HuH-7.5 (cell line): Measurements from ENCODE around the gene PAK1.

Experiments
- DNase-seq: peaks from one replicate; pipeline ENCODE4 v3.0.0; 2011; ENCODE audit warnings: low spot score

The PAK1 gene

GRCh38 chr11:77435972-77436371, 37.9 kb downstream of the PAK1 start:
- no peak for DNase-seq

DNA sequence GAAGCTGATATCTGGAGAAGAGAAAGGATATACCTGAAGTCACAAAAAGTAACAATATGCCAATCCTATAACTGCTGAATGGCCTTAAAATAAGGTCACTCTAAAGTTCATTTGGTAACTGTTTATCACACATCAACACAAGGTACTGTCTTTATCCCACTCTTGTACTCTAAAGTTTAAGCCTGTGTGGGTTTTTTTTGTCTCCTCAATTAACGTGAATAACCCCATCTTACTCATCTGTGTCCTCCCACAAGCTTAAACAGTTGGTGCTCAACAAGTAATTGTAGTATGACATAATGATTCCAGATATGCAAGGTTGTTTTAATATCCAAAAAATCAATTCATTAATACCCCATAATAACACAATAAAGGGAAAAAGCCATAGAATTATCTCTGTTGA, 42.1 kb downstream of the PAK1 start:
- DNase-seq = no peak

GRCh38 chr11:77428598-77428997, 45.3 kb downstream of the PAK1 start:
- no peak for DNase-seq

- DNase-seq = no peak
These were observed 48.5 kb downstream of the PAK1 start for GRCh38 chr11:77425346-77425745.

GRCh38 chr11:77424644-77425043, 49.2 kb downstream of the PAK1 start:
- no peak for DNase-seq

GRCh38 chr11:77423624-77424023, 50.3 kb downstream of the PAK1 start:
- no peak for DNase-seq

DNA sequence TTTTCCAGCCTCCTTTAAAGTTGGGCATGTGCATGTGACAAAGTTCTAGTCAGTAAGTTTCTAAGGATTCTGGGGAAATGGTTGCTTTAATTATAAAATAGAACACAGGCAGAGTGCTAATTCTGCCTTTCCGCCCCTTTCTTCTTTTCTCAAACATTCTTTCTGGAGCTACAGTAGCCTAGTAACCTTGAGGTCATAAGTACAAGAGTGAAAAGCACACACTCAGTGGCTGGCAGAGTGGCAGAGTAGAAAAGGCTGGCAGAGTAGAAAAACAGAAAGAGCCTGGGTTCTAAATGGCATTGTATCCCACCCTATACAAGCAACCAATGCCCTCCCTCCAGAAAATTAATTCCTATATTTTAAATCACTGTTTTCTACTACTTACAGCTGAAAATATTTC, 51.2 kb downstream of the PAK1 start:
- DNase-seq = no peak

DNA sequence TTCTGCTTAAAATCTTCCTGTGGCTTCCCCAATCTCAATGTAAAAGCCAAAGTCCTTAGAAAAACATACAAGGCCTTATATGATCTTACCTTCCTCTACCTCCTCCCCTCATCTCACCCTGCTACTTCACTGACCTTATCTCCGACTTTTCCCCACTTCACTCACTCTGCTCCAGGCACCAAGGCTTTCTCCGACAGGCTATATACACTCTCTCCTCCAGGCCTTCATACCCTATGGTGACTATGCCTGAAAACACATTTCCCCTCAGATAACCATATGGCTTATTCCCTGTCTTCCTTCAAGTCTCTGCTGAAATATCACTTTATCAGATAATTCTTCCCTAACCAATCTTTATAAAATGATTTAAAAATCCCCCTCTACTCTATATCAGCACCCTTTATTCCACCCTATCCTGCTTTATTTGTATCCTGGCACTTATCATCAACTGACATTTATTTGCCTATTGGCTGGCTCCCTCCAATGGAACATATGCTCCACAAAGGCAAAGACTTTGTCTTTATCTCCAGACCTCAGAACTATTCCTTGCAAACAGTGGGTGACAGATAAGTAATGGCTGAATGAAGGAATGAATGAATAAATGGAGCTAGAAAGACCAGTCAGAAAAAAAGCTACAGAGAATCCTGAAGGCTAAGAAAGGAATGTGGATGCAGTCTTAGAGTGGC, 52.7 kb downstream of the PAK1 start:
- DNase-seq = no peak

DNA sequence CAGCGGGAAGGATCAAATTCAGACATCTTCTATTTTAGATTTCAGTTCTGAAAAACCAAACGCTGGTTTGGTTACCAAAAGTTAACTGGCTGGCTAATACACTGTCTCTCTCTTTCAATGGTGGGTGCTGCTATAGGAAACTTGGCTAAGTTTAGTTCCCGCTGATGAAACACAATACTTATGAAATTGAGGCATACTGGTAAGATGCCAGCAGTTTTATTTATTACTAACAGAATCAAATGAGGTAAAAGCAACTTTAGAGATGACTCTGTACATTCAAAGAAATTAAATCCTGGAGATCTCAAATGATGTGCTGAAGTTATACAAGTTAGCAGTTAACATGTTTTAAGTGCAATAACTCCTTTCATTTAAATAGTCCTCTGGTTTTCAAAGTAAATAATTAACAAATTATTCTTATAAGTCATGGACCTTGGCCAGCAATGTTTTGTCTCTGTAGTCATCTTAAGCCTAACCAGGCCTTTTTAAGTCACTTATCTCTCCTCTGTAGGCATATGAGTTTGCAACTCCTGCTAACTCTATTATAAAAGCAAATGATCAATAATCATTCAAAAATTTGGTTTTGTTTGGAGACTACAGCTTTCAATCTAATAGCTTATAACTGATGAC, 54.8 kb downstream of the PAK1 start:
- no peak for DNase-seq

DNA sequence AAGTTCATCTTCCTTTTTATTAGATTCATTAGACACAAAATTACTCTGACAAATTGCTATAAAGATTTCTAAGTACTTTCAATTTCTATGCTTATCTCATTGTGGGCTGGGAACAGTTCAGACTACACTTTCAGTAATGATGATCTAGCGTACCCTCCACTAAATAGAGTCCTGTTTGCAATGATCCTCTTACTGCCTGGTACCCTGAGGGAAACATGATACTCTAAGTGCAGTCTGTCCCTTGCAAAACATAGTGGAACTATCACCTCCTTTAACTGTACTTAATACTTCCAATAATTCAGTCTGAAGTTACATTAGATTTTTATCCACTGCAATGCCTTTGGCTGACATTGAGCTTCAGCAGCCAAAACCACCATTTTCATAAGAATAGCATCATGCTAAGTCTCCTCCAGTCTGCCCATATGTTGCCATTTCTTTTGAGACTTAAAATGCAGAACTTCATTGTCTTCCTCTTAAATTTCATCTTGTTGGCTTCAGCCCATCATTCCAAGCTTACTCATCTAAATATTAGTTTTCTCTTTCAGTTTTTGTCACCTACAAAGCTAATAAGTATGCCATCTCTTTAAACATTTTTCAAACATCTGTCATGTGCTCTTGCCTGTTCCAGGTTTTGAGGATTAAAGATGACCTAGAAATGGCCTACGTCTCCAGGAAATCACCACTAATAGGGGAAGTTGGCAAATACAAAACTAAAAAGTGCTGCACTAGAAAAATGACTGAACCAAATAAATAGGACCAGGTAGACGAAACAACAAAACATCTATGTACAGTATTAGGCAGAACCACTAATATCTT, 55.5 kb downstream of the PAK1 start:
- DNase-seq = no peak

DNA sequence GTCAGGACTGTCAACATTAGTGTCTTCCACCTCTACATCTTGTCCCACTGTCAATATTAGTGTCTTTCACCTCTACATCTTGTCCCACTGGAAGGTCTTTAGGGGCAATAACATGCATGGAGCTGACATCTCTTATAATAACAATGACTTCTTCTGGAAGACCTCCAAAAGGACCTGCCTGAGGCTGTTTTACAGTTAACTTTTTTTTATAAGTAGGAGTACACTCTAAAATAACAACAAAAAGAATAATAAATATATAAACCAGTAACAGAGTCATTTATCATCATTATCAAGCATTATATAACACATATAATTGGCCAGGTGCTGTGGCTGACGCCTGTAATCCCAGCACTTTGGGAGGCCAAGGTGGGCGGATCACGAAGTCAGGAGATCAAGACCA, 57.5 kb downstream of the PAK1 start:
- no peak for DNase-seq

DNA sequence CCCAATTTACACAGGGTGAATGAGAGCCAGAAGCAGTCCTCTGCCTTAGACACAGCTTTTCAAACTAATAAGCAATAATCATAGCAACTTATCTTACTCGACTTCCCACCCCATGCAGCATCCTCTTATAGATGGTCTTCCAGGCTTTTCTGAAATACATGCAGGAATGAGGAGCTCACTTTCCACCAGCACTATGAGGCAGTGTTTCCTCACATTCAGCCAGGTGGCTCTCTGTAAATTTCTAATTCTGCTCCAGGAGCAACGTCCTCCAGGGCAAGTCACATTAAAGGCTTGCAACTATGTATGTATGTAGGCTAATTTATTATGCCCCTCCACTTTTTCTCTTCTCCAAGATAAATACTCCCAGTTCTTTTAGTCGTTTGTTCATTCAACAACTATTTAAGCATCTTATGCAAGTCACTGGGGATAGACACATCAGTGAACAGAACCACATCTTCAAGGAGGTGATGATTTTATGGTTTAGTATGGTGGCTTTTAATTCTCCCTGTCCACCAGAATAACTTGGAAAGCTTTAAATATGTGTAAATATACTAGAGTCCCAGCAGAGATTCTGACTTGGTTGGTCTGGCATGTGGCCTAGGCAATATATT, 59.9 kb downstream of the PAK1 start:
- no peak for DNase-seq

GRCh38 chr11:77412814-77413213, 61.1 kb downstream of the PAK1 start:
- no peak for DNase-seq

DNA sequence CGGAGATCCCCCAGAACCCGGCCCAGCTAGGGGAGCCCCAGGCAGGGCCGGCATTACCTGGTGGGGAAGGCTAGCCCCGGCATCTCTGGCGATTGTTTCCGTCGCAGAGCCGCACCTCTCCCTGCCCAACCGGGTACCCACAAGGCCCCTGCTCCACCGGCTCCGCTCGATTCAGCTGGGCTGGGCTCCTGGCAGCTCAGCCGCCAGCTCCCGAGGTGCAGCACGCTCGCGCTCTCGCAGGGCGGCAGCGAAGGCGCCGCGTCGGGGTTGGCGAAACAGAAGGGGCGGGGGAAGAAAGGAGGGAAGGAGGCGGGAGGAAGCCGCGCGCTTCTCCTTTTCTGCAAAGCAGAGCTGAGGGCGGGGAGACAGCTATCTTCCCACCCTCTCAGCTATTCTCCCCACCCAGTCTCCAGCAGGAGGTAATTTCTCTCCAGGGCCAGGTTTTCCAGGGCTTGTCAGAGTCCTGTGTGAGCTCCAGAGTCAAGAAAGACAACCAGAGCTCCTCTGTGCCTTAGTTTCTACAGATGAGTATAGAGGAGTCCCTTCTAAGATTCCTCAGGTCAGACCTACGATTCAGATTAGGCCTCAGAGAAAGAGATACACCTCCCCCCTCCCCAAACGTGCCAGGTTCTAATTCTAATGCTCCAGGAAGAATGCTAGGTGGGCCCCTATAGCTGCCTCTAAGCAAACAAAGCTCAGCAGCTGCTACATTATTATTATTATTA, 62.0 kb downstream of the PAK1 start:
- DNase-seq = no peak

DNA sequence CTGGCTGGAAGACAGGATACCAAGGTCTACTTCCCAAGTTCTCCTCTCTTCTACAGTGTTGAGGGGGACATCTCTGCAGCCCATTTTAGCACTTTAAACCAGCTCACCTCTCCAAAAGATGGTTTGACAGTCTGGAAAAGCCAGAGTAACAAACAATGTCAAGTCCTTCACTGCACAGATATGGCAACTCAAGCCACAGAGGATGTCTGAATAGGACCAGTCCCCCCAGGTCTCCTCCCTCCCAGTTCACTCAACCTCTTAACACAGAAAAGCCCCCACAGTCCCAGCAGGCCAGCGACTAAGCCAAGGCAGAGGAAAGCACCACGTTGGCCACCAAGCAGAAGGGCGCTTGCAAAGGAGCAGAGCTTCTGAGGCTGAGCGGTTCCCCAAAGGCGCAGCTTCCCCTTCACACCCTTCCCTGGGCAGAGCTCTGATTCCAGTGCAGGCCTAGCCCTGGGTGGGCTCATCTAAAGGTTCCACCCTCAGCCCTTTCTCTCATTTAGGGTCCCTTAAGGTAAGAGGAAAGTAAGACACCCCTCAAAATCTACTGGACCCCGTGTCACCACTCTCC, 62.7 kb downstream of the PAK1 start:
- DNase-seq = no peak

DNA sequence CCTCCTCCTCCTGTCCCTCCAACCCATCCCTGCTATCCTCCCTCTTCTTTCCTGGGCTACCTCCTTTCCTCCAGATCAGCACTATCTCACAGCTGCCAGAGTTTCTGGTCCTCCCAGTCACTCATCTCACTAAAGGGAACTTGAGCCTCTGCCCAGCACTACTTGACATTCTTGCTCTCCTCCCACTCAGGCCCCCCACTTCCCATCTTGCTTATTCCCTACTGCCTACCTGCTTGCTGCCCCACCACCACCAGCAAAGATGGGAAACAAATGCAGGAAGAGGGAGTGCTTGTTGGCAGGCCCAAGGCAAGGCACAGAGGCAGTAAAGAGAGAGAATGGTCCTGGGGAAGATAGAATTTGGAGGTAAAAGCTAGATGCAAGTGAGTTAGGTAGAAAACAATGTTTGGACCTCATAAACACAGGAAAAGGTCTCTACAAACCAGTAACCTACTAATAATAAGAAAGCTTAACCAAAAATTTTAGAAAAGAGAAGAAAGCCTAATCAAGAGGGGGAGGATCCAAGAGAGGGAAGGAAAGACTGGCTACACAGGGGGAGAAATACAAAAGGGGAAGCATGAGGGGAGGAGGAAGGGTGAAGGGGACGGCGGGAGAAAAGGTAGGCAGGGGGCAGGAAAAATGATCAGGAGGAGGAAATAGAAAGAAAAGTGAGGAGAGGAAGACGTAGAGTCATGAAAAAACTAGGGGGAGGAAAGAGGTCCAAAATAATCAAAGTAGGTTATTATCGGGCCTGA, 63.6 kb downstream of the PAK1 start:
- DNase-seq = no peak

DNA sequence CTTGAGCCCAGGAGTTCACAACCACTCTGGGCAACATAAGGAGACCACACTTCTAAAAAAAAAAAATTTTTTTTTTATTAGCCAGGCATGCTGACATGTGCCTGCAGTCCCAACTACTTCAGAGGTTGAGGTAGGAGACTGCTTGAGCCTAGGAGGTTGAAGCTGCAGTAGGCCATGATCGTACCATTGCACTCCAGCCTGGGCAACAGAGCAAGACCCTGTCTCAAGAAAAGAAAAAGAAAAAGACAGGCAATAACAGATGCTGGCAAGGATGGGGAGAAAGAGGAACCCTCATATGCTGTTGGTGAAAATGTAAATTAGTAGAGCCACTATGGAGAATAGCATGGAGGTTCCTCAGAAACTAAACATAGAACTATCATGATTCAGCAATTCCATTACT, 64.8 kb downstream of the PAK1 start:
- no peak for DNase-seq

DNA sequence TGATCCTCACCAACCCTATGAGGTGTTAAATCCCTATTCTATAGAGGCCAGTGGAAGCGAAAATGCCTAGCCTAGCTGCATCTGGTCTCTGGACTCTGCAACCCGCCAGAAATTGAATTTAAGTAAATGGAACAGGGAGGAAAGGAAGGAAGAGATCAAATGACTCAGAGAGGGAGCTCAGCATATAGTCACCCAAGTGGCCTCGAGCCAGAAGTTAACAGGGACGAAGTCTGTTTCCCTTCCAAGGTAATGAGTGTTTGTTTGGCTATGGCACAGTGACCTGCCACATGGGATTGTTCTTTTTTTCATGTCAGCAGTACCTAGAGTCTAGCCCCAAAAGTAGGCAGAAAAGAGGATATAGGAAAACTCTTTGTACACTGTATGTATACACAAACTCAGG, 66.3 kb downstream of the PAK1 start:
- peak; percentile 40 for DNase-seq

- DNase-seq = no peak
These were observed 67.5 kb downstream of the PAK1 start for GRCh38 chr11:77406396-77406795.

- DNase-seq = no peak
These were observed 70.7 kb downstream of the PAK1 start for GRCh38 chr11:77403211-77403610.

GRCh38 chr11:77402218-77402556, 71.7 kb downstream of the PAK1 start:
- no peak for DNase-seq
